HG03039 (cell line): ENCODE results near the gene TBC1D8.
A peak's percentile ranks its signal among the peaks of the same experiment; 100 is the strongest.

Experiments used
- ATAC-seq: cut with Tn5 transposase; IDR thresholded peaks from one replicate; pipeline ENCODE4 v1.9.1; 2021; ENCODE audit warnings: mild to moderate bottlenecking, moderate library complexity; ENCODE audit not compliant: unreplicated experiment

The TBC1D8 gene

GRCh38 chr2:101113441-101114267 lies 37.5 kb downstream of the TBC1D8 start:
- ATAC-seq: no peak

GRCh38 chr2:101112772-101113157 lies 38.4 kb downstream of the TBC1D8 start:
- ATAC-seq: no peak

DNA sequence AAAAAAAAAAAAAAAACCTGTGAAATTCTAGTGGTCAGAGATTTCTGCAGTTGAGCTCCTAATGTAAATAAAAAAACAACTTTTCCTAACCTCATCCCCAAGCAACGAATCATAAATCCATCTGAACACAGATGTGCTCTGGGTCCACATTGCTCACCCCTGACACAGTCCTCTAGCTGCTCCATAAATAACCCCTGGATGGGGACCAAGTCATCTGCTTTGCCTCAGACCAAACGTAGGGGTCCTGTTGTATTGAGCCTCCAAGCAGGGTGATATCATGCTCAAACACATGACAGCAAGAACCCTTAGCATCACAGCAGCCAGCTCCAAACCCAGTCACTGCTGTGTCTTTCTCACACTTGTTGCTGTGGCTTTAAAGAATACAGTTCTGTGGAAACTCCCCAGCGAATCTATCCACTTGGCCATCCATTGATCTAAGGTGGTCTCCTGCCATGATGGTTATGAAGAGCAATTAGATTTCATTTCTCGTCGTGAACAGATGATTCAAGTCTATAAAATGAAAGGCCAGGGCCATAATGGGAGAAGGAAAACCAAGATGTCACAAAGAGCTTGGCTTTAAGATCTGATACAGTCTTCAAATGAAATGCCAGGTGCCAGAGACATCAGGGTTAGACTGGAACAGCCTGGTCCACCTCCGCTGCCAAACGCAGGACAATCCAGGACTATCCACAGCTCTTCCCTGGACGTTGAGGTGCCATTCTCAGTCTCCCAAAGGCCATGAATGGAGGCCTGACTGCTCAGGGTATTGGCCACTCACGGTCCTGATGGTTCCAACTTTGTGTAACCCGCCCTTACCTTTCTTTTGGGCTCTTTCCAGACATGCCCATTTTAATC lies 39.0 kb downstream of the TBC1D8 start:
- no peak for ATAC-seq

- ATAC-seq: no peak
These were observed 39.8 kb downstream of the TBC1D8 start for GRCh38 chr2:101111262-101111838.

DNA sequence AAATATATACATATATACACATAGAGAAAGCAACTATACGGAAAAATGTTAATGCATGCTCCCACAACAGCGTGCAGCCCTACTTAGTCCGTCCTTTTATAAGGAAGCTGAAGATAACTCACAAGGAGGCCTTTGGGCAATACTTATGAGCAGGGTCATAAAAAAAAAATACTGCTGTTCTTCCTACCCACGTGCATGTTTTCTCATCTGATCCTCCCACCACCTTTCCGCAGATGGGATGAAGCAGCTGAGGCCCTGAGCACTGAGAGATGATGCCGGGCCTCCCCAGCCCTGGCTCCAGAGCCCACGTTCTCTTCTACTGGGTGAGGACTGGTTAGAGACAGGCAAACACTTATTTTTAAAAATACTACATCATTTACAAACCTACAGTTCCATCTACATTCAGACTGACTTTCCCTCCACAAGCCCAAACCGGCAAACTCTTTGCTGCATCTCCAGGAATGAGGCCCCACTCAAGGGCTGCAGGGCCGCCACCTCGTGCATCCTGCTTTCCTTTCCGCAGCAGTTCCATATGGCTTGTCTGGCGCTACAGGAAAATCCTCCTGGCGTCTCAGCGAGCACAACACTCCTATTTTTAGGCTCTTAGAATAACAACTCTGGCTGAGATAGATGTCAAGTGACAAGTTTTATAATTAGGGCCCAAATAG lies 41.6 kb downstream of the TBC1D8 start:
- ATAC-seq: no peak

DNA sequence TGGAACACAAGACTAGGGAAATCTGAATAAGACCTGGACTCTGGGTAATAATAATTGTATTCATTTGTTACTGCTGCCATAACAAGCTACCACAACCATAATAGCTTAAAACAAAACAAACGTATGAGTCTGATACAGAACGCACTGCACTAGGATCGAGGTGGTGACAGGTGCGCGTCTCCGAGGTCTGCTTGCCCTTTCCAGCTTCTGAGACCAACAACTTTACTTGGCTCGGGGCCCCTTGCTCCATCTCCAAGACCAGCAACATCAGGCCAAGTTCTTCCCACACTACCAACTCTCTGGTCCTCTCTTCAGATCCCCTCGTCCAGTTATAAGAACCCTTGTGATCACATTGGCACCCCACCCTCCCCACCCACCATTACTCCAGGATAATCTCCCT lies 42.8 kb downstream of the TBC1D8 start:
- ATAC-seq: no peak

DNA sequence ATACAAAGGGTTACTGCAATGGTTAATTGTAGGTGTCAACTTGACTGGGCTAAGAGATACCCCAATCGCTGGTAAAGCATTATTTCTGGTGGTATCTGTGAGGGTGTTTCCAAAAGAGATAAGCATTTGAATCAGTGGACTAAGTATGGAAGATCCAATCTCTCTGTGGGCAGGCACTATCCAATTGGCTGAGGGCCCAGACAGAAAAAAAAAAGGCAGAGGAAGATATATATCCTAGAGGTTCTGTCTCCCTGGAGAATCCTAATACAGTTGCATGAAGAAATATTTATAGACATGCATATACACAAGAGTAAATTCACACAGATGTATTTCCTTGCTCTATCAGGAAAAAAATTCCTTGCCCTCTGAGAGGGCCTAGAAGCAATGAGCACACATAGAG lies 43.9 kb downstream of the TBC1D8 start:
- ATAC-seq: no peak

DNA sequence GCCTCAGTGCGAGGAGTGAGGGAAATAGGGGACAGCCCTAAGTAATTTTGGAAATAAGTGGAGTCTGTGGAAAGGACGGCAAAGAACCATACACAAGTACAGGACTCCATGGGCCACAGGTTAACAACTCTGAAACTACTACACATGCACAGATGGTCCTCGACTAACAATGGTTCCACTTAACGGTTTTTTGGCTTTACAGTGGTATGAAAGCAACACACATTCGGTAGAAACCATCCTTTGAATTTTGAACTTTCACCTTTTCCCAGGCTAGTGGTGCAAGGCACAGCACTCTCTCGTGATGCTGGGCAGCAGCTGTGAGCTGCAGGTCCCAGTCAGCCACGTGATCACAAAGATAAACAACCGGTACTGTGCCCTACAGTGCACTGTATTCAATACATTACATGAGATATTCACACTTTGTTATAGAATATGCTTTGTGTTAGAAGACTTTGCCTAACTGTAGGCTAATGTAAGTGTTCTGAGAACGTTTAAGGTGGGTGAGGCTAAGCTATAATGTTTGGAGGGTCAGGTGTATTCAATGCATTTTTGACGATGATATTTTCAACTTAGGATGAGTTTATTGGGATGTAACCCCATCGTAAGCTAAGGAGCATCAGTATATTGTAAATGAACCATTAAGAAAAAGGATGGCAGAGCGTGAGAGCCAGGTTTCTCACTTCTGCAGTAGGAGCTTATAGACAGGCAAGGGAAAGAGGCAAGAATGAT lies 44.6 kb downstream of the TBC1D8 start:
- ATAC-seq: no peak

DNA sequence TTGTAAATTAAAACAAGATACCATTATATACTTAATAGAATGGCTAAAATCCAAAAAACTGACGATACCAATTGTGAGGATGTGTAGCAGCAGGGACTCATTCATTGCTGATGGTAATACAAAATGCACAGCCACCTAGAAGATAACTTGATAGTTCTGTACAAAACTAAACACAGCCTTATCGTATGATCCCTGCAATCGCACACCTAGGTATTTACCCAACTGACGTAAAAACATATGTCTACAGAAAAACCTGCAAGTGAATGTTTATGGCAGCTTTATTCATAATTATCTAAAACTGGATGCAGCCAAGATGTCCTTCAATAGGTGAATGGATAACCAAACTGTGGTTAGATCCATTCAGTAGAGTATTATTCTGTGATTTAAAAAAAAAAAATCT lies 45.5 kb downstream of the TBC1D8 start:
- ATAC-seq: no peak

GRCh38 chr2:101097638-101098037 lies 53.5 kb downstream of the TBC1D8 start:
- ATAC-seq: no peak

DNA sequence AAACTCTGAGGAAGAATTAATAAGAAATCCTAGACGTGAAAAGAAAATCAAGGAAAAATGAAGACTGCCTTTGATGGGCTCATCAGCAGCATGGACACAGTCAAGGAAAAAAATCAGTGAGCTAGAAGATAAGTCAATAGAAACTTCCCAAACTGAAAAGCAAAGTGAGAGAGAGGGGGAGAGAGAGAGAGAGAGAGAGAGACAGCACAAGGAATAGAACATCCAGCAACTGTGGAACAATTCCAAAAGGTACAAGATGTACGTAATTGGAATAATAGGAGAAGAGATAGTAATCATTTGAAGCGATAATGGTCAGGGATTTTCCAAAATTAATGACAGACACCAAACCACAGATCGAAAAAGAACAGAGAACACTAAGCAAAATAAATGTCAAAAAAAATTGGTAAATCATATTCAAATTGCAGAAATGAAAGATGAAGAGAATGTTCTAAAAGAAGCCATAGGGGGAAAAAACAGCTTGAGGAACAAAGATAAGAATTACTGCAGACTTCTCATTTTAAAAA lies 54.5 kb downstream of the TBC1D8 start:
- no peak for ATAC-seq

DNA sequence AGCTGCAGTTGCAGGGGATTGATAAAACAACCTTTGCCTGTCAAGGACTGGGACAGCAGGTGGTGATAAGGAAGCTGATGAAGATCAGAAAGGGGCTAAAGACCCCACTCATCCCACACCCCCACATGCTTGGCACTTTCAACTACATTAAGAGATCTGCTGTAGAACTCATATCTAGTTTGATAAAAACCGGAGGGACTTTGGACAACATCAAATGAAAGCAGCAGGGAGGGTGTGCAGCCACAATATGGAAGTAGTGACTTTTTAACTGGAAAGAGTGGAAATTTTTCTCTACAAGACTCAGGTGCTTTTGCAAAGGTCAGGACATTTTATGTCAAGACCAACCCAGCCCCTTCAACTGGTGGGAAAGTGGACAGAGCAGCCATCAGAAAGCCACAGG lies 56.8 kb downstream of the TBC1D8 start:
- no peak for ATAC-seq

DNA sequence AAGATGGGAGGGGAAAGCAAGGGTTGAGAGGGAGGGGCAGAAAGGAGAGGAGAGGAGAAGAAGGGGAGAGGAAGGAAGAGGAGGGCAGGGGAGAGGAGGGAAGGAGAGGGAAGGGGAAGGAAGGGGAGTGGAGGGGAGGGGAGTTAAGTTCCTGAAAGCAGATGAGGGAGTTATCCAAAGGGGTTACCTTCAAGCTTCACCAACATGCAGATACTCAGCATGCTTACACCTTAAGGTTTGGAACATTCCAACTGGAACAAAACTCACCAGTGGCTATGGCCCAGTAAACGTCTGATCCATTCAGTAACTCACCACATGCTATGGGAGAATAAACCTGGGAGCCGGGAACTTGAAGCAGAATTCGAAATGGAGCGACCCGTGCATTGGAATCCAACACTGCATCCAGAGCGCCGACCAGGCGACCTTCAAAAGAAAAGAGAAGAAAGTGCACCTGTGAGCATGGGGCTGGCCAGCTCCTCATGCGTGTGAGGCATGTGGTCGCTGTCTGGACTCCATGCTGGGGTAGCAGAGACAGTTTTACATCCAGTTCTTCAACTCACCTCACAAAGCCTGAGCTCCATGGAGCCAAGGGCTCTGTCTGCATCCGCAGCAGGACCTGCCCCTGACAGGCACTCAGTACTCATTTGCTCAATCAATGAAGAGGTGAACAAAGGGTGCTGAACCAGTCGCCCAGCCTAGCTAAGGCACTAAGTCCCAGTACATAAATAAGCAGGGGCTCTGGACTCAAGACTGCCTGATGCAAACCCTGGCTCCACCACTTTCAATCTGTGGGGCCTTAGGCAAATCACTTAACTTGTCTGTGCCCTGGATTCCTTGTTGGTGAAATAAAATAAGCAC lies 61.0 kb downstream of the TBC1D8 start:
- ATAC-seq: no peak

- peak; percentile 91 for ATAC-seq
These were observed 61.8 kb downstream of the TBC1D8 start for GRCh38 chr2:101089419-101089818.

- ATAC-seq: no peak
These were observed 63.5 kb downstream of the TBC1D8 start for GRCh38 chr2:101087638-101088037.

- ATAC-seq: no peak
These were observed 67.6 kb downstream of the TBC1D8 start for GRCh38 chr2:101083613-101084012.

DNA sequence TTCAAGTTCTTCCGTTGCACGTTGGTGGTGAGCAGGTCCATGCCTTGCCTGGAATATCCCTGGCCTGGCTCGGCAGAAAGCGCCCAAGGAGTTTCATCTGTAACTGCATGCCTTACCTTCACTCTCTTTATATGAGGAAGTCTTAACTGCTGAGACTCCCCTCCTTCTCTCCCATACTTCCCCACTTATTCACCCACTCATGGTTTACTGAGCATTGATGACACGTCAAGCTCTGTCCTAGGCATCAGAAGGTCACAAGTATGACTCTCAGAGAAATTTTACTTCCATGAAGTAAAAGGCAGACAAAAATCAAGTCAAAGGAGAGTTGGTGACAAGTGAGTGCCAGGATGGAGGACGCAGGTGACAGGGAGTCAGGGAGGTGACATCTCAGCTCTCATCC lies 68.2 kb downstream of the TBC1D8 start:
- no peak for ATAC-seq

- no peak for ATAC-seq
These were observed 69.7 kb downstream of the TBC1D8 start for GRCh38 chr2:101081375-101081907.
